C4-2B (cell line): ENCODE data around the gene IBA57.

Source experiments
- ZFX ChIP-seq: fragments of 450-650 bp; IDR thresholded peaks from 2 replicates; pipeline ENCODE4 v1.6.1; 2017
- TF ChIP-seq, protein P1 (sequence below): fragments of 450-650 bp; conservative IDR thresholded peaks from 2 replicates; pipeline ENCODE4 v1.5.1; 2017; ENCODE audit warnings: mild to moderate bottlenecking

DNA sequence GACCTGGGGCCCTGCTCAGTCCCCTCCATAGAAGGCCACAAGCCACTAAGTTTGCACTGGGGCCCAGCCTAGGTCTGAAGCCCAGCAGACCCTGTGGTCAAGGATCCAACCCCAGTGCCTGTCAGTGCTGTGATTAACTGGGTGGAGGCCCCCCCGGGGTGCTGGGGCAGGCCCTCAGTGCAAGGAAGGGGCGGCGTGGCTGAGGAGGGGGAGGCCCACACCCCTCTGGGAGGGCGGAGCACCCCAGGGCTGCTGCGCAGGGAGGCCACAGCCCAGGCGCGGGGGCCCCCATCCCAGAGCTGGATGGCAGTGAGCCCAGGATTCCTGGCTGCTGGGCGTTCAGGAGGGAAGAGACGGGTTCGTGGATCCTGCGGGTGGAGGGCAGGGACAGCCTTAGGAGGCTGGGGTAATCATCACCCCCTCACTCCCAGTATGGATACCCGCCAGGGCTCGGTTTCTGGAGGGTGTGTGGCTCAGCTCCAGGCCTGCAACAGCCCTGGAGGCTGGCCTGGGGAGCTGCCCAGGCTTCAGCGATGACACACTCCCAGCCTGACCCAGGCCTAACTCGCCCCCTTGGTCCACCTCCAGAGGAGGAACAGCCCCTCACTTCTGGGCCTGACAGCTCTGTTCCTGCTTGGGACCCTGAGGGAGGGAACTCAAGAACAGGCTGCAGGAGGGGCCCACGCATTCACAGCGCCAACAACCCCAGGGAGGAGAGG, 15.0 kb upstream of the IBA57 start:
- TF ChIP-seq, protein P1, sequence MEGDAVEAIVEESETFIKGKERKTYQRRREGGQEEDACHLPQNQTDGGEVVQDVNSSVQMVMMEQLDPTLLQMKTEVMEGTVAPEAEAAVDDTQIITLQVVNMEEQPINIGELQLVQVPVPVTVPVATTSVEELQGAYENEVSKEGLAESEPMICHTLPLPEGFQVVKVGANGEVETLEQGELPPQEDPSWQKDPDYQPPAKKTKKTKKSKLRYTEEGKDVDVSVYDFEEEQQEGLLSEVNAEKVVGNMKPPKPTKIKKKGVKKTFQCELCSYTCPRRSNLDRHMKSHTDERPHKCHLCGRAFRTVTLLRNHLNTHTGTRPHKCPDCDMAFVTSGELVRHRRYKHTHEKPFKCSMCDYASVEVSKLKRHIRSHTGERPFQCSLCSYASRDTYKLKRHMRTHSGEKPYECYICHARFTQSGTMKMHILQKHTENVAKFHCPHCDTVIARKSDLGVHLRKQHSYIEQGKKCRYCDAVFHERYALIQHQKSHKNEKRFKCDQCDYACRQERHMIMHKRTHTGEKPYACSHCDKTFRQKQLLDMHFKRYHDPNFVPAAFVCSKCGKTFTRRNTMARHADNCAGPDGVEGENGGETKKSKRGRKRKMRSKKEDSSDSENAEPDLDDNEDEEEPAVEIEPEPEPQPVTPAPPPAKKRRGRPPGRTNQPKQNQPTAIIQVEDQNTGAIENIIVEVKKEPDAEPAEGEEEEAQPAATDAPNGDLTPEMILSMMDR: no peak
- no peak for TF ChIP-seq ZFX
